Mesodermal cell (in vitro differentiated cells): ENCODE data around the gene SPIN1.

Source experiments
- H3K27ac ChIP-seq: 2 replicates; pipeline ENCODE4 v1.7.0; 2013; ENCODE audit warnings: mild to moderate bottlenecking, low read depth, low read length, moderate library complexity; ENCODE audit not compliant: severe bottlenecking
- H3K36me3 ChIP-seq: 2 replicates; pipeline ENCODE4 v1.7.1; 2013; ENCODE audit warnings: mild to moderate bottlenecking, low read length, moderate library complexity; ENCODE audit not compliant: control insufficient read depth, insufficient read depth
- H3K4me1 ChIP-seq: one replicate; pipeline ENCODE4 v1.7.1; 2013; ENCODE audit warnings: mild to moderate bottlenecking, low read length; ENCODE audit not compliant: insufficient read depth, control insufficient read depth, poor library complexity, severe bottlenecking
- H3K4me3 ChIP-seq: 2 replicates; pipeline ENCODE4 v1.7.0; 2013; ENCODE audit warnings: low read length, control low read depth, mild to moderate bottlenecking; ENCODE audit not compliant: insufficient read depth, poor library complexity, severe bottlenecking; ENCODE audit errors: extremely low read depth
- H3K9me3 ChIP-seq: 2 replicates; pipeline ENCODE4 v1.7.1; 2013; ENCODE audit warnings: mild to moderate bottlenecking, low read length, moderate library complexity; ENCODE audit not compliant: control insufficient read depth
- WGBS, 2 experiments: methylation state at CpG; one replicate each; pipeline ENCODE4 v1.1.5; 2013; ENCODE audit warnings: missing lambda C conversion rate in 2 of 2; ENCODE audit not compliant: insufficient coverage in 2 of 2; 5-methylcytosine and 5-hydroxymethylcytosine counted together

SPIN1 gene

DNA sequence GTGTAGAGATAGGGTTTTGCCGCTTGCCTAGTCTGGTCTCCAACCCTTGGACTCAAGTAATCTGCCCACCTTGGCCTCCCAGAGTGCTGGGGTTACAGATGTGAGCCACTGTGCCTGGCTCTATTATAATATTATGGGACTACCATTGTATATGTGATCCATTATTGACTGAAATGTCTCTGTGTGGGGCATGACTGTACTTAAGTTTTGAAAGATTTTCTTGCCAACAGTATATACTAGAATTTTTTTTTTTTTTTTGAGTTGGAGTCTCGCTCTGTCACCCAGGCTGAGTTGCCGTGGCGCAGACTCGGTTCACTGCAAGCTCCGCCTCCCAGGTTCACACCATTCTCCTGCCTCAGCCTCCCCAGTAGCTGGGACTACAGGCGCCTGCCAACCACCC is 17.8 kb downstream of the SPIN1 start:
- Histone ChIP-seq H3K36me3 (peaks cover 21% of the 10 kb centered on the region), H3K9me3 (no peaks in the 10 kb centered on the region), H3K27ac (no peak overlapping the region), H3K4me1 (no peaks in the 10 kb centered on the region), H3K4me3 (no peak overlapping the region)
- WGBS, 2 experiments: 83% methylated on average over 1 of the region's 7 CpGs; no CpG with 5 or more reads in 1 of the 2 experiments

DNA sequence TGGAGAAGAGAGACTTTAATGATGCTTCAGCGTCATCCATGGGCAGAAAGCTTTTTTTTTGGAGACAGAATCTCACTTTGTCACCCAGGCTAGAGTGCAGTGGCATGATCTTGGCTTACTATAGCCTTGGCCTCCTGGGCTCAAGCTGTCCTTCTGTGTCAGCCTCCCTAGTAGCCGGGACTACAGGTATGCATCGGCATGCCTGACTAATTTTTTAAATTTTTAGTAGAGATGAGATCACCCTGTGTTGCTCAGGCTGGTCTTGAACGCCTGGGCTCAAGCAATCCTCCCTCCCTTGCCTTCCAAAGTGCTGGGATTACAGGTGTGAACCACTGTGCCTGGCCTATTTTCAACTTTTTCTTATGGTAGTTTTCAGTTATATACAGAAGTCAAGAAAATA is 23.2 kb downstream of the SPIN1 start:
- WGBS, 2 experiments: 86 to 100% methylated on average over 1 to 2 of the region's 4 CpGs
- peaks cover 26% of the 10 kb centered on the region for H3K9me3 ChIP-seq
- H3K27ac ChIP-seq: no peak overlapping the region
- no peaks in the 10 kb centered on the region for H3K4me1 ChIP-seq
- peaks cover 57% of the 10 kb centered on the region for H3K36me3 ChIP-seq
- no peak overlapping the region for H3K4me3 ChIP-seq

DNA sequence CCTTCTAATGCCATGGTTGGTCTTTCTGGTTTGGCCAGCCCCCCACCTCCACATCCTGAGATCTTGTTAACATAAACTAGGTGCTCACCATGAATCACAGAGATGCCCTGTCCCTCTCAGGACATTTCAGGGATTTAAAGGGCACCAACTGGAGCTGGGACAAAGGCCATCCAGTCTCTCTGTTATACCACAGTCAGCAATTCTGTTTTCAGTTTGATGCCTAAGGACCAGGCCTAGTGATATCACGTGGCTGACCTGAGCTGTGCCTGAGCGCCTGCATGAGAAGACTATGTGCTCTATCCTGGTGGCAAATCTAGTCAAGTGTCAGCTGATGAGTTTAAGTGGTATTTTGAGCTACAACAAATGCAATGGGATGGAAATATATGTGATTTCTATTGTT is 26.1 kb downstream of the SPIN1 start:
- peaks cover 79% of the 10 kb centered on the region for H3K36me3 ChIP-seq
- H3K4me3 ChIP-seq: no peak overlapping the region
- peaks cover 36% of the 10 kb centered on the region for H3K9me3 ChIP-seq
- H3K27ac ChIP-seq: no peak overlapping the region
- H3K4me1 ChIP-seq: no peaks in the 10 kb centered on the region
- 93 to 100% methylated on average over 2 of the region's 2 CpGs for WGBS, 2 experiments

DNA sequence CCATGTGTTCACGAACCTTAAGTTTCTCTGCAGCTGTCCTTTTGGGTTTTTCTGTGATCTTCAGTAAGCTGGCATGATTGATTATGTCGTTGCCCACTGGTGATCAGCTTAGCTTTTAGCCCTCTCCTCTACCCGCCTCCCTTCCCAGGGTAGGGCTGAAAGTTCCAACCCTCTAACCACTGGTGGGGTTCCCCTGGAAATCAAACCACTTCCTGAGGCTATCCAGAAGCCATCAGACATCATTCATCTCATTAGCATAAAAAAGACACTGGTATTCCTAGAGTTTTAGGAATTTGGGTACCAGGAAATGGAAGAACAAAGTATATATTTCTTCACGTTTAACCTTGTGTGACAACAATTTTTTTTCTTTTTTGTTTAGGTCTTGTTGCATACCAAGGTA is 29.8 kb downstream of the SPIN1 start:
- 67 to 100% methylated on average over 1 of the region's 4 CpGs for WGBS, 2 experiments
- H3K9me3 ChIP-seq: peaks cover 37% of the 10 kb centered on the region
- H3K36me3 ChIP-seq: peaks cover 81% of the 10 kb centered on the region
- H3K4me1 ChIP-seq: no peaks in the 10 kb centered on the region
- H3K27ac ChIP-seq: no peak overlapping the region
- H3K4me3 ChIP-seq: no peak overlapping the region

DNA sequence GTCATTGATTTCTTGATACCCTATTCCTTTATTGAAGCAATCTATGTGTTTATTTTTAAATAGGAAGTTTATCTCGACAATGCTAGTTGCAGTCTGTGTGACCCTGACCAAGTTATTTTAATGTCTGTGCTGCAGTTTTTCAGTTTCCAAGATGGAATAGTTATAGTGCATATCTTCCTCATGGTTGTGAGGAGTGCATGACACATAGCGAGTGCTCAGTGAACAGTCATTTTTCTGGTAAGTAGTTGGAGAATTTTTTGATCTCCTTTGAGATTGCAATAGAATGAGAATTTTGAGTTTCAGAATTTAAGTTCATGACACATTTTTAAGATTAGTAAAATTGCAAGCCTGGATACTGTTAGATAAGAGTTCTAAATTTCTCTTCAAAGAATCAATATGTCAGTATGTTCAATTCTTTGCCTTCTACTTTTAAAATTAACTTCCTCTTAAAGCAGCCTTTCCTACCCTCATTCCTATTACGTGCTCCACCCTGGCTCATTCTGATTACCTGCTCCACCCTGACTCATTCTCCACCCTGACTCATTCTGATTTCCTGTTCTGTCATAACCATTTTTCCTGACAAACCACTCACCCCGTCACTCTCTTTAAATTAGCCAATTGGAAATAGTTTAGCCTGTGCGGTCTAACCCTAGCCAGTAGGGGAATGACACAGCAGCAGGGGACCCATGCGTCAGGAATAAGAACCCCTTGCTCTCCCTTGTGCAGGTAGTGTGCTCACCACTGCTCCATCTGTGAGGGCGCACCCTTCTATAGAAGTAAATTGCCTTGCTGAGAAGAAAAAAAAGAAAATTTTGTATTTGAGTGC is 30.7 kb downstream of the SPIN1 start:
- no peaks in the 10 kb centered on the region for H3K4me1 ChIP-seq
- H3K36me3 ChIP-seq: peaks cover 82% of the 10 kb centered on the region
- H3K27ac ChIP-seq: no peak overlapping the region
- peaks cover 37% of the 10 kb centered on the region for H3K9me3 ChIP-seq
- 96 to 100% methylated on average over 5 of the region's 7 CpGs for WGBS, 2 experiments
- H3K4me3 ChIP-seq: no peak overlapping the region

DNA sequence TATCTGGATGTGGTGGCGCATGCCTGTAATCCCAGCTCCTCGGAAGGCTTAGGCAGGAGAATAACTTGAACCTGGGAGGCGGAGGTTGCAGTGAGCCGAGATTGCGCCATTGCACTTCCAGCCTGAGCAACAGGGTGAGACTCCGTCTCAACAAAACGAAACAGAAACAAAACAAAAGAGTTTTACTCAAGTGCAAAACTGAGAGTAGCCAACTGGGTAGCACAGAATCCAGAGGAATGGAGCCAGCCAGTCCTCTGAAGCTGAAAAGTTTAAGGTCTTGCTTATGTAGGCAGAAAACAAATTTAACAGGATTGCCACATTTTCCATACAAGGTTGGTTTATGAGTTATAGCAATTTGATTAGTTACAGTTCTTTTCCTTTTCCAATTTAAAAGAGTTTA is 32.0 kb downstream of the SPIN1 start:
- 96 to 100% methylated on average over 6 to 7 of the region's 7 CpGs for WGBS, 2 experiments
- Histone ChIP-seq H3K27ac (no peak overlapping the region), H3K36me3 (peaks cover 84% of the 10 kb centered on the region), H3K4me3 (no peak overlapping the region), H3K9me3 (peaks cover 26% of the 10 kb centered on the region), H3K4me1 (no peaks in the 10 kb centered on the region)

DNA sequence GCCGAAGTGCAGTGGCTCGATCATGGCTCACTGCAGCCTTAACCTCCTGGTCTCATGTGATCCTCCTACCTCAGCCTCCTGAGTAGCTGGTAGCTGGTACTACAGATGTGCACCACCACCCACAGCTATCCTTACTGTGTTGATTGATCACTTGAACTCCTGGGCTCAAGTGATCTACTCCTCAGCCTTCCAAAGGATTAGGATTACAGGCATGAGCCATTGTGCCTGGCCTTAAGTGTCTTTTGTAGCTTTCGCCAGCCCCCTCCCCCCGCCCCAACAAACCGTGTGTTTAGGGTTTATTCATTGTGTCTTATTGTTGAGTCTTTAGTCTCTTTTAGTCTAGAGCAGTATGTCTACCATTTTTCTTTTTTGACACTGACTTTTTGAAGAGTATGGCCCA is 33.1 kb downstream of the SPIN1 start:
- H3K9me3 ChIP-seq: peaks cover 20% of the 10 kb centered on the region
- H3K27ac ChIP-seq: no peak overlapping the region
- 100% methylated on average over 1 of the region's 5 CpGs; no CpG with 5 or more reads in 1 of the 2 experiments for whole genome bisulfite sequencing, 2 experiments

DNA sequence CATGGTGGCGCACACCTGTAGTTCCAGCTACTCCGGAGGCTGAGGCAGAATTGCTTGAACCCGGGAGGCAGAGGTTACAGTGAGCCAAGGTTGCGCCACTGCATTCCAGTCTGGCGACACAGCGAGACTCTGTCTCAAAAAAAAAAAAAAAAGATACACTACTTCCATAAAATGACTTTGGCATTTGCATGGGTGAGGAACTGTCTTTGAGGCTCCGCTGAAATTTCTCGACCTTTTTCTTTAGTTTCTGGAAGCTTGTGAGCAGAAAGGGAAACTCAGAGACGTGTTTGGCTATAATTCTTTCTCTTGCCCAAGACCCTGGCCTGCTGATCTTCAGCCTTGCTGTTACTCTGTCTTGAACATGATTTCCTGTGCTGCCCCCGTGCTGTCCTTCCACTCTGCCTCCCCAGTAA is 37.3 kb downstream of the SPIN1 start:
- no peak overlapping the region for H3K4me3 ChIP-seq
- H3K9me3 ChIP-seq: no peaks in the 10 kb centered on the region
- no peak overlapping the region for H3K27ac ChIP-seq
- whole genome bisulfite sequencing, 2 experiments: 79 to 83% methylated on average over 7 of the region's 10 CpGs
- peaks cover 3% of the 10 kb centered on the region for H3K4me1 ChIP-seq
- peaks cover 79% of the 10 kb centered on the region for H3K36me3 ChIP-seq

More for the DNA sequence above, 33.1 kb downstream of the SPIN1 start:
- Histone ChIP-seq H3K4me1 (peaks cover 3% of the 10 kb centered on the region), H3K4me3 (no peak overlapping the region), H3K36me3 (peaks cover 87% of the 10 kb centered on the region)

DNA sequence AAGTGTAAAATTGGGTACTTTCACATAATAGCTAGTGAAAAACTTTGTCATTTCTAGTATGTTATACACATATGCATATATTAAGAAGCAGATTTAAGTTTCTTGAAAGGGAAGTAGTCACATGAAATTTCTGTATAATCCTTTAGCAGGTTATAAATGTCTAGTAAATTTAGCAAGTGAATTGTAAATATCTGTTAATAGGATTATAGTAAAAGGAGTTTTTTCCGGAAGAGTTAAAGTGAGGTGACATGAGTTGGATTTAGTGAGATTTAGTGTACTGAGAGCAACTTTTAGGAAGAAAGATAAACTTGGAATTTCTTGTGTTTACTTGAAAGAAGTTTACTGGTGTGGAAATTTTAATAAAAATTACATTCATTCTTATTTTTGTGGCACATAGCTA is 38.4 kb downstream of the SPIN1 start:
- H3K36me3 ChIP-seq: peaks cover 77% of the 10 kb centered on the region
- H3K27ac ChIP-seq: no peak overlapping the region
- no peaks in the 10 kb centered on the region for H3K9me3 ChIP-seq
- 91 to 100% methylated on average over 1 of the region's 1 CpG for WGBS, 2 experiments
- H3K4me3 ChIP-seq: no peak overlapping the region
- H3K4me1 ChIP-seq: peaks cover 3% of the 10 kb centered on the region

DNA sequence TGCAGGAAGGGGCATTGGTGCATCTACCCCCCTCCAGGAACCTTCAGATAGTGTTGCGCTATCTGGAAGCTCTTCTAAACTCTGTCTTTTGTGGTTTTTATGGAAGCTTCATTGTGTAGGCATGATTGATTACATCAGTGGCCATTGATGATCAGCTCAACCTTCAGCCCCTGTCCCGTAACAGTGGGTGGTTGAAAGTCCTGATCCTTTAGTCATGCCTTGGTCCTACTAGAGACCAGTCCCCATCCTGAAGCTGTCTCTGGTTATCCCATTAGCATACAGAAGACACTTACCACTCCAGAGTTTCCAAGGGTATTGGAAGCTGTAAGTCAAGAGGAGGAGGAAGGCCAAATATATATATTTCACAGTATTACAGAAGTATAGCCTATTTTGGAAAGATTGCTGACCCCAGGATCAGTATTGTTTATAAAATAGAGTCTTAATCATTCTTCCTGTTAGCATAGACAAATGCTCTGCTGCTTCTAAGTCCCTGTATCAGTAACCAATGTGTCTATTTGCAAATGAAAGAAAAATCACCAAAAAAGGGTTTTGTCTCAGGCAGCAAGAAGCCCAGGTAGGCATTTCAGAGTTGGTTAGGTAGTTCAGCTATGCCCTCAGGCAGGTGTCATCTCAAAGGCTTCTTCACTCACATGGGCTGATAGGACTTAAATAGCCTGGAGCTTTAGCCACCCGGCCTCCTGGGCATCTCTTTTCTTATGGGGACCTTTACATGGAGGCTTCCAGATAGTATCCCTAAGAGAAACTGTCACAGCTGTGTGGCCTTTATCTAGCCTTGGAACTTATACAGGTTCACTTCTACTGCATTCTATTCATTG is 41.6 kb downstream of the SPIN1 start:
- WGBS, 2 experiments: 86 to 100% methylated on average over 1 to 2 of the region's 3 CpGs
- Histone ChIP-seq H3K36me3 (peaks cover 79% of the 10 kb centered on the region), H3K9me3 (no peaks in the 10 kb centered on the region), H3K27ac (no peak overlapping the region), H3K4me1 (peaks cover 3% of the 10 kb centered on the region), H3K4me3 (no peak overlapping the region)
